Prostate gland (tissue), 2 donors: ENCODE results near the gene MICAL3.
"Not testable (repeated sequence)": the region's sequence is repeated elsewhere in the genome, so short reads cannot be mapped to it uniquely, and the experiment has no call there.

Experiments
- POLR2A ChIP-seq: fragments of 450-650 bp; IDR thresholded peaks from one replicate; pipeline ENCODE4 v1.6.1; 2016; ENCODE audit warnings: antibody characterized with exemption, mild to moderate bottlenecking
- TF ChIP-seq, protein P1 (sequence below), 4 experiments: fragments of 200-600 bp in 2 of 4; fragments of 450-650 bp in 2 of 4; sonication (generic) in 2 of 4; IDR thresholded peaks; 1 replicate in 3 of 4; 2 replicates in 1 of 4; pipeline ENCODE4 v1.5.1; 2016 to 2019; ENCODE audit warnings: antibody characterized with exemption in 4 of 4, mild to moderate bottlenecking in 2 of 4, moderate library complexity in 2 of 4

DNA sequence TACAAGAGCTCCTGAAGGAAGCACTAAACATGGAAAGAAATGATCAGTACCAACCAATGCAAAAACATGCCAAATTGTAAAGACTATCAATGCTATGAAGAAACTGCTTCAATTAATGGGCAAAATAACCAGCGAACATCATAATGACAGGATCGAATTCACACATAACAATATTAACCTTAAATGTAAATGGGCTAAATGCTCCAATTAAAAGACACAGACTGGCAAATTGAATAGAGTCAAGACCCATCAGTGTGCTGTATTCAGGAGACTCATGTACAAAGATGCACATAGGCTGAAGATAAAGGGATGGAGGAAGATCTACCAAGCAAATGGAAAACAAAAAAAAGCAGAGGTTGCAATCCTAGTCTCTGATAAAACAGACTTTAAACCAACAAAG, 91.9 kb downstream of the MICAL3 start:
- TF ChIP-seq, protein P1, sequence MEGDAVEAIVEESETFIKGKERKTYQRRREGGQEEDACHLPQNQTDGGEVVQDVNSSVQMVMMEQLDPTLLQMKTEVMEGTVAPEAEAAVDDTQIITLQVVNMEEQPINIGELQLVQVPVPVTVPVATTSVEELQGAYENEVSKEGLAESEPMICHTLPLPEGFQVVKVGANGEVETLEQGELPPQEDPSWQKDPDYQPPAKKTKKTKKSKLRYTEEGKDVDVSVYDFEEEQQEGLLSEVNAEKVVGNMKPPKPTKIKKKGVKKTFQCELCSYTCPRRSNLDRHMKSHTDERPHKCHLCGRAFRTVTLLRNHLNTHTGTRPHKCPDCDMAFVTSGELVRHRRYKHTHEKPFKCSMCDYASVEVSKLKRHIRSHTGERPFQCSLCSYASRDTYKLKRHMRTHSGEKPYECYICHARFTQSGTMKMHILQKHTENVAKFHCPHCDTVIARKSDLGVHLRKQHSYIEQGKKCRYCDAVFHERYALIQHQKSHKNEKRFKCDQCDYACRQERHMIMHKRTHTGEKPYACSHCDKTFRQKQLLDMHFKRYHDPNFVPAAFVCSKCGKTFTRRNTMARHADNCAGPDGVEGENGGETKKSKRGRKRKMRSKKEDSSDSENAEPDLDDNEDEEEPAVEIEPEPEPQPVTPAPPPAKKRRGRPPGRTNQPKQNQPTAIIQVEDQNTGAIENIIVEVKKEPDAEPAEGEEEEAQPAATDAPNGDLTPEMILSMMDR (IDR thresholded peaks at IDR 0.05), result not testable (repeated sequence)
- TF ChIP-seq POLR2A, result not testable (repeated sequence)
